IPS-15b (cell line): ENCODE results near the gene ACTN4.

Experiments used
- H3K27me3 ChIP-seq: one replicate; pipeline ENCODE4 v1.6.1; 2013; ENCODE audit warnings: low read length; ENCODE audit not compliant: control insufficient read depth, insufficient read depth
- H3K36me3 ChIP-seq: one replicate; pipeline ENCODE4 v1.6.1; 2013; ENCODE audit warnings: low read length; ENCODE audit not compliant: control insufficient read depth, insufficient read depth
- H3K4me1 ChIP-seq: one replicate; pipeline ENCODE4 v1.6.1; 2013; ENCODE audit warnings: mild to moderate bottlenecking, low read length; ENCODE audit not compliant: control insufficient read depth, insufficient read depth
- H3K4me3 ChIP-seq: one replicate; pipeline ENCODE4 v1.5.1; 2013; ENCODE audit warnings: low read depth, low read length
- H3K9ac ChIP-seq: one replicate; pipeline ENCODE4 v1.6.1; 2013; ENCODE audit warnings: low read depth, mild to moderate bottlenecking, low read length
- H3K9me3 ChIP-seq: one replicate; pipeline ENCODE4 v1.6.1; 2013; ENCODE audit warnings: mild to moderate bottlenecking, low read length; ENCODE audit not compliant: control insufficient read depth, insufficient read depth

Gene ACTN4

DNA sequence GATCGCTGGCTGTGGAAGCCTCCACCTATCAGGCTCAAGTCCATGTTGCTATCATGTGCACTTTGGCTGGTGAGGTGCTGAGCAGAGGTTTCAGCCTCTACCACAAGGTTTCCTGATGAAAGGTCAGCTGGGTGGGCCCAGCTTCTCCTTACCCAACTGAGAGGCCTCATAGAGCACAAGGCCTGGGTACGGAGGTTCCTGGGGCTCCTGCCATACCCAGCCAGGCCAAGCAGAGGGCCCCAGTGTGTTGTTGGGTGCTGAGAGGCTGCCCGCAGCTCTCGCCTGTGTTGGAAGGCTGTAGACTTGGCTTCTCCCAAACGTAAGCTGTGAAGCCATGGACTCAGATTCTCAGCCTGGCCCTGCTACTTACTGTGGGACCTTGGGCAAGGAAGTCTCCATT, 28.2 kb downstream of the ACTN4 start:
- Histone ChIP-seq H3K9ac (no peak overlapping the region), H3K4me3 (no peak overlapping the region), H3K4me1 (peaks cover 21% of the 10 kb centered on the region), H3K27me3 (no peaks in the 10 kb centered on the region), H3K9me3 (no peaks in the 10 kb centered on the region), H3K36me3 (peaks cover 5% of the 10 kb centered on the region)

DNA sequence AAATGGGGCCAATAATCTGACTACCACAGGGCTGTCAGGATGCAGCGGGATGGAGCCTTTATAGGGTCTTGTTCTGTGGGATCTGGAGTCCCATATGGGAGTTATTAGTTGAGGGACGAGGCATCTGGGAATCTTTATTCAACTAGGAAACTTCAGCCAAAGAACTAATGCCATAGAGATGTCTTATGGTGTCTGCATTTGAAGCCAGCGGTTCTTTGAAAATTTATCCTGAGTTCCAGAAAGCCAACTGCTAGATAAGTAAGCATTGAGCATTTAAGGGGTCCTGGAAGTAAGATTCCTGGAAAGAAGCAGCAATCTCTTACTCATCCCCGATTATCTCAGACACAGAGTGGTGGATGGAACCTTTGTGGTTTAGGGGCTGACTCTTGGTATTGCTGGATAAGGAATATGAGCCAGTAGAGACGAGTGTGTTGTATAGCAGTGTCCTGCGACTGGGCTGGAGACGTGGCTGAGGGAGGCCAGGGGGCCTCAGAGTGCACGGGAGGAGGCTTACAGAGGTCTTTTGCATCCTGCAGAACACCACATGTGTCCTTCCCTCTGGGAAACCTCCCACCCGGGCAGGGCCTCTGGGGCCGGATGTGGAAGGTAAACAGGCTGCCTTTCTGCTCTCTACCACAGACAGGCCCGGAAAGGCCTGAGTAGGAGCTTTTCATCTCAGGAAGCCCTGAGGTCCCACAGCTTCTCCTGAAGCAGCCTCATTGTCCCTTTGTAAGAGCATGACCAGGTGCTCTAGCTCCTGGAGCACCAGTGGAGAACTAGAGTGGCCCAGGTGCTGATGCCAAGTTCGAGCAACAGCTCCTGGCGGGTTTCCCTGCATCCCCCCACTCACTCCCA, 28.8 kb downstream of the ACTN4 start:
- Histone ChIP-seq H3K4me1 (peaks cover 19% of the 10 kb centered on the region), H3K27me3 (no peaks in the 10 kb centered on the region), H3K4me3 (no peak overlapping the region), H3K9me3 (no peaks in the 10 kb centered on the region), H3K9ac (no peak overlapping the region), H3K36me3 (peaks cover 5% of the 10 kb centered on the region)

DNA sequence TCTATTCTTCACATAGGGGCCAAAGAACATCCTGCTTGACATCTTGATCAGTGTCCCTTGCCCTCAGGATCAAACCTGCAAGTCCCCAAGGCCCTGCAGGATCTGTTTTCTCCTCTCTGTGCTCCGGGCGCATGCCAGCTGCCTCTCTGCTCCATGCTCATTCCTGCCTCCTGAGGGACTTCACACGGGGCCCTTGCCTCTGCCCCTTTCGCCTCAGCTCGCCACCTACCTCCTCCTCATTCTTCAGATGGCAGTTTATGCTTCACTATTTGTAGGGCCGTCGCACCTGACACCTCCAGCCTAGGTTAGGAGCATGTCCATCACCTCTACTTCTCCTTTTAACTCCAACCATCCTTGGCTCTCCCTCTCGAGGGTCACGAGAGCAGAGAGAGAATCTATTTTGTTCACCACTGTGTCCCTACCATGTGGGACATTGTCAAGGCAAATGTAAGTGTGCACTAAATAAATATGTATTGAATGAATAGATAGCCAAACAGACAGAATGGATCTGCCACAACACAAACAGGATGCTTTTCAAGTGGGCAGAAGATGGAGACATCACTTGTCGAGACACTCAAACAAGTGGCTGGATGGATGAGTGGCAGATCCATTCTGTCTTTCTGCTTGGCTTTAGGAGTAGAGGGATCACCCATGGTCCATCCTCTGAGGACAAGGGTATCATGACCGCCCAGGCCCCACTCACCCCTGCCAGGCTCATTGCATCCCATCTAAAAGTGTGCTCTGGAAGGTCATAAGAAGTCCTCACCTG, 29.6 kb downstream of the ACTN4 start:
- H3K36me3 ChIP-seq, result peaks cover 9% of the 10 kb centered on the region
- no peak overlapping the region for H3K9ac ChIP-seq

DNA sequence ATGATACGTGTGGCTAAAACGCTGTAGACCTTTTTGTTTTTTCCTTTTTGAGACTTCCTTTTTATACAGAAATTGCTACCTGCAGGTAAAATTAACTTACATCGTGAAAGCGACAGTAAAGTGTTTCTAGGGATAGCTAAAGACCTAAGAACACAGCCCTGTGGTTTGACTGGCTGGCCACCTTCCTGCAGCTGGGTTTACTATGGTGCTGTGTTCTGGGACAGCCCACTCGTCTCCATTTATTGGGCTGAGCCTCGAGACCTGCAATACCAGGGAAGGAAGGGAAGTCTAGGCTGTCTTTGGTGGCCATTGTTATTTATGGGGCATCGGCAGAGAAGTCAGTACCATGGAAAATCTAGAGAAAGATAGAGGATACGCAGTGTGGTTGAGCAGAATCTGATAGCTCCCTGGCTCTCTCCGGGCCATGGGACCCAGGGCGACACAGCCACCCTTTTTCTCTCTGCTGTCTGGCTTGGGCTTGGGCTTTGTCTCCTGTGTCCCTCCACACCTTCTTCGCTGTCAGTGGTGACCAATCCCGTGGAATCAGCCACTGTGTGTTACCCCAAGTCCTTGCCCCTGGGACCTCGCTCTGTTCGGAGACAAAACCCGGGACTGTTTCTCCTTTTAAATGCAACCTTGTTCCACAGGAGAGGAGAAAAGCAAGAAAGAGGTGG, 30.9 kb downstream of the ACTN4 start:
- Histone ChIP-seq H3K9ac (no peak overlapping the region), H3K9me3 (no peaks in the 10 kb centered on the region), H3K27me3 (no peaks in the 10 kb centered on the region), H3K4me3 (no peak overlapping the region), H3K36me3 (peaks cover 9% of the 10 kb centered on the region), H3K4me1 (peaks cover 20% of the 10 kb centered on the region)

More for the DNA sequence above, 29.6 kb downstream of the ACTN4 start:
- Histone ChIP-seq H3K4me3 (no peak overlapping the region), H3K9me3 (no peaks in the 10 kb centered on the region), H3K4me1 (peaks cover 14% of the 10 kb centered on the region), H3K27me3 (no peaks in the 10 kb centered on the region)

DNA sequence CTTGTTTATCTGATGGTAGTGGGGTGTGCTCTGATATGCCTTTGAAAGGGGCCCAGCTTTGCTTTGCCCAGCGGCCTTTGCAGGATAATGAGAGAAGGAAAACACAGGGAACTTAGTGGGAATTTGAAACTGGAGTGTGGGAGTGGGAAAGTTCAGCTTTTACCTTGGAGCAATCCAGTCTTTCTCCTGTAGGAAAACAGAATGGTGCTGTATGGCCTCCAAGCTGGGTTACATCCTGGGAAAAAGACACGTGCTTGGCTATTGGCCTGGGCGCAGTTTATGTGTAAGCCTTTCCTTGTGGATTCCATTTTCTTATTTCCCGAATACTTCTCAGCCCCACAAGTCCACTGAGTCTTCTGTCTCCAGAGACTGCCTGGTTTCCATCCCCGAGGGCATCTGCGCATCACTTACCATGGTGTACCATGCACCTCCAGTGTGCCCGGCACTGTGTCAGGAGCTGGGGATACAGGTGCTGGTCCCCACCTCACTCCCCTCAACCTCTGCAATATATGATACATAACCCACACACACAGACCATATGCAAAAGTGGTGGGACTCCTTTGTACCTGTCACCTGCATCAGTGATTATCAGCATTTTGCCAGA, 31.5 kb downstream of the ACTN4 start:
- peaks cover 26% of the 10 kb centered on the region for H3K4me1 ChIP-seq
- H3K4me3 ChIP-seq, result no peak overlapping the region
- no peaks in the 10 kb centered on the region for H3K27me3 ChIP-seq
- no peaks in the 10 kb centered on the region for H3K9me3 ChIP-seq
- no peak overlapping the region for H3K9ac ChIP-seq
- H3K36me3 ChIP-seq, result peaks cover 9% of the 10 kb centered on the region

DNA sequence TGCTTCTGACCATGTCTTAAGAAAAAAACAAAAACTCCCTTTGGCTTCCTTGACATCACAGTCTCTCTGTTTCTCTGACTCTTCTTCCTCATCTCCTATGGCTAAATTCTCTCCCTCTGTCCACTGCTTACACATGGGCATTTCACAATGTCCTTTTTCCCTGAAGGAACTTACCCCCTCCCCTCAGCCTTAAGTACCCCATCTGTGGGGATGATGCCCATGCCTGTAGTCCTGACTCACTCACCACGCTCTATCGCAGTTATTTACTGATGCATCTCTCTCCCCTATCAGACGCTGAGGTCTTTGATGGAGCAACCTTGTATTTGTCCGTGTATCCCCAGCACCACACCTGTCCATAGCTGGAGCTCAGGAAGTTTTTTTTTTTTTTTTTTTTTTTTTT, 32.4 kb downstream of the ACTN4 start:
- no peak overlapping the region for H3K9ac ChIP-seq
- peaks cover 9% of the 10 kb centered on the region for H3K36me3 ChIP-seq
- H3K4me1 ChIP-seq, result peaks cover 28% of the 10 kb centered on the region
- H3K9me3 ChIP-seq, result no peaks in the 10 kb centered on the region
- no peaks in the 10 kb centered on the region for H3K27me3 ChIP-seq
- H3K4me3 ChIP-seq, result no peak overlapping the region

DNA sequence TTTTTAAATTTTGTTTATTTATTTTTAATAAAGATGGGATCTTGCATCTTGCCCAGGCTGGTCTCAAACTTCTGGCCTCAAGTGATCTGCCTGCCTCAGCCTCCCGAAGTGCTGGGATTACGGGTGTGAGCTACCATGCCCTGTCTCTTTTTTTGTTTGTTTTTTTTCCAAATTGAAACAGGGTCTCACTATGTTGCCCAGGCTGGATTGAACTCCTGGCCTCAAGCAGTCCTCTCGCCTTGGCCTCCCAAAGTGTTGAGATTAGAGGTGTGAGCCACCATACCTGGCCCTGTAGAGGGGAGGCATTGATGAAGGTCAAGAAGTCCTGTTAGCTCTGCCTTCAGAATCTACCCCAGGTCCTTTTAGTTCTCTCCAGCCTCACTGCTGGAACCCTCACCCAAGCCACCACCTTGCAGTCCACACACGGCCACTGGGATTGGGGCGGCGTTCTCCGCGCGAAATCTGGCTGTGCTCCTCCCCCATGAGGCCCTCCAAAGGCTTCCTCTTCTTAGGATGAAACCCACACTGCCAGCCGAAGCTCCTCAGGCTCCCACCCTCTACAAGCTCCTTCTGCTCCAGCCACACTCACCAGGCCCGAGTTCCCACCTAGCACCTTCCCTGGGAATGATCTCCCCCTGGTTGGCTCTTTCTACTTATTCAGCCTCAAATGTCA, 34.9 kb downstream of the ACTN4 start:
- H3K36me3 ChIP-seq, result peaks cover 9% of the 10 kb centered on the region
- no peaks in the 10 kb centered on the region for H3K9me3 ChIP-seq
- H3K4me1 ChIP-seq, result peaks cover 38% of the 10 kb centered on the region
- no peaks in the 10 kb centered on the region for H3K27me3 ChIP-seq
- peak overlapping the region; percentile 38 for H3K9ac ChIP-seq
- H3K4me3 ChIP-seq, result no peak overlapping the region

DNA sequence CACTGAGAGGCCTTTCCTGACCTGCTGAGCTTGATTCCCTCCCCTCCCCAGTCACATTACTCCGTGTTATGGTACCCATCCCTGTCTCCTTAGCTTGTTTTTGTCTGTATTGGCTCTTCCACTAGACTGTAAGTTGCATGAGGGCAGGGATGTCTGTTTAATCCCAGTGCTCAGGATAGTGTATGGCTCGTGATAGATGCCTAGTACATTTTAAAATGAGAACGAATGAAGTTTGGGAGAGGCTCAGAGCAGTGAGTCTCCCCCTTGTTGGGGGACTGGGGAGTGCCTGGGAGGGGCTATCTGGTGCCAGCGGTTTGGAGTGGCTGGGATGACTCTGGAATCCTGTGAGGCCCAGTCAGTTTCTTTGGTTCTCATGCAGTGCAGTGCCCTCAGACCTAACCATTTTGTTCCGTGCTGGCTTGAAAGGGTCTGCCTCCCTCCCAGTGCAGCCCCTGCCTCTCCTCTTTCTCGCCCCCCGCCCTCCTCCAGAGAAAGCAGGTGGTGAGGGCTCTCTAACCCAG, 35.5 kb downstream of the ACTN4 start:
- Histone ChIP-seq H3K4me1 (peaks cover 38% of the 10 kb centered on the region), H3K9me3 (no peaks in the 10 kb centered on the region), H3K9ac (peak overlapping the region; percentile 38), H3K4me3 (no peak overlapping the region), H3K36me3 (peaks cover 9% of the 10 kb centered on the region), H3K27me3 (no peaks in the 10 kb centered on the region)

DNA sequence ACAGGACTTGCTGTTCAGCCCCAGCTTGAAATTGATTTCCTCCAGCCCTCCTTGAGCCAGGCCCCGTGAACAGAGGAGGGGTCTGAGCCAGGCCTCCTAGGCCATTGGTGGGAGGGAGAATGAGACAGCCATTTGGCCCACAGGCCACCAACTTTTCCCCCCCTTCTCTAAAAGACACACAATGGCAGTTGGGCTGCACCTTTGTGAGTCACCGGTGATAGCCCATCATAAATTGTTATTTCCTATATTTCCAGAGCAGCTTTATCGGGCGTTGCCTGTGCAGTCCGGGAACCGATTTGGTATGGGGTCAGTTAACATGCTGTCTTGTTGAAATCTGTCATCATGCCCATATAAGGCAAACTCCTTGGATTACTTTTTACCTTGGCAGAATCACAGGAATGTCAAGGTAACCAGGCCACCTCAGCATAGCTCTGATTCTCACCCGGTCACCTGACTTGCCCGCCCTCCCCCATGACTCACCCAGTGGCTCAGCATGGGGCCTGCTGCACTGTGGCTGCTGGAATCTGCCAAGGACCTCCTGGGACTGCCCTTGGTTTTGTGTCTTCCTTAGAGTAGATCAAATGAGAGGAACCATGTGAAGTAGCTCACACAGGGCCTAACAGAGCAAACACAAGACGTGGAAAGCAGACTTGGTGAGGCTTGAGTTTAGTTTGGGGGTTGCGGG, 36.1 kb downstream of the ACTN4 start:
- no peaks in the 10 kb centered on the region for H3K9me3 ChIP-seq
- H3K36me3 ChIP-seq, result peaks cover 9% of the 10 kb centered on the region
- peak overlapping the region; percentile 38 for H3K9ac ChIP-seq
- H3K4me1 ChIP-seq, result peaks cover 38% of the 10 kb centered on the region
- H3K4me3 ChIP-seq, result peak overlapping the region; percentile 9
- no peaks in the 10 kb centered on the region for H3K27me3 ChIP-seq

DNA sequence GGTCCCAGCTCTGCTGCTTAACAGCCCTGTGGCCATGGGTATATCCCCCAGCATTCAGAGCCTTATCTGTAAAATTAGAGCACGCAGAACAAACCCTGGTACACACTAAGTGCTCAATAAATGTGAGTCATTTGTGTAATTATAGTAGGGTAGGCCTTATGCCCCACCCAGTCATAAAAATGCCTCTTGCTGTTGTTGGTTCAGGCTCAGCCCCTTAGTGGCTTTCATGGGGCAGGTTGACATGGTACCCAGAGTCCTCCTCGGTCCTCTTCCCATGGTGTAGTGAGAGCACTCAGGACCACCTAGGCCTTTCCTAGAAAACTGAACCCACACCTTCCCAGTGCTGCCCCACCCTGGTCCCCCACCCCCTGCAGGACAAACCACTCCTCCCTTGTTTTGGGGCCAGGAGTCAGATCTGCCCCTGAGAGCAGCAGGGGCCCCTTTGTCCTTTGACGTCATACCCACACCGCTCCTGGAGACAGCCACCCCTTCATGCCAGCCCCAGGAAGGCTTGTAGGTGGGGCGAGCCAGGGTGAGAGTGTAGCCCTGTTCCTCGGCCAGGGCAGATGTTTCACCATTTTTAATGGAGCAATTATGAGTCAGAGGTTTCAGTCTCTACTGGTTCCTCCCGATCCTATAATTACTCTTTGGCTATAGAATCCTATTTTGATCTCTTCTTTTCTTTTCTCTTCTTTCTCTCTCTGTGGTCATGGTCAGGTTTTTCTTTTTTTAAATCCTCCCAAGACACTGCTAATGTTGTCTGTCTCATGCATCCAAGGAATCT, 36.8 kb downstream of the ACTN4 start:
- Histone ChIP-seq H3K4me1 (peaks cover 38% of the 10 kb centered on the region), H3K36me3 (peaks cover 6% of the 10 kb centered on the region), H3K9me3 (no peaks in the 10 kb centered on the region), H3K27me3 (no peaks in the 10 kb centered on the region), H3K4me3 (peak overlapping the region; percentile 9), H3K9ac (peak overlapping the region; percentile 38)
